SU-DHL-6 (cell line): ENCODE data around the gene ONECUT3.

ENCODE experiments used
- EZH2phosphoT487 ChIP-seq: fragments of 200-600 bp; sonication (generic), shearing (Covaris generic); conservative IDR thresholded peaks from 2 replicates; pipeline ENCODE4 v1.6.1; 2018; ENCODE audit warnings: mild to moderate bottlenecking, antibody characterized with exemption, low read length, moderate library complexity, mixed read lengths
- TF ChIP-seq, protein P1 (sequence below): fragments of 200-600 bp; sonication (generic); IDR thresholded peaks from one replicate; pipeline ENCODE4 v1.5.1; 2017; ENCODE audit warnings: antibody characterized with exemption, mild to moderate bottlenecking, low read length, moderate library complexity; ENCODE audit not compliant: insufficient read depth, poor library complexity, severe bottlenecking

DNA sequence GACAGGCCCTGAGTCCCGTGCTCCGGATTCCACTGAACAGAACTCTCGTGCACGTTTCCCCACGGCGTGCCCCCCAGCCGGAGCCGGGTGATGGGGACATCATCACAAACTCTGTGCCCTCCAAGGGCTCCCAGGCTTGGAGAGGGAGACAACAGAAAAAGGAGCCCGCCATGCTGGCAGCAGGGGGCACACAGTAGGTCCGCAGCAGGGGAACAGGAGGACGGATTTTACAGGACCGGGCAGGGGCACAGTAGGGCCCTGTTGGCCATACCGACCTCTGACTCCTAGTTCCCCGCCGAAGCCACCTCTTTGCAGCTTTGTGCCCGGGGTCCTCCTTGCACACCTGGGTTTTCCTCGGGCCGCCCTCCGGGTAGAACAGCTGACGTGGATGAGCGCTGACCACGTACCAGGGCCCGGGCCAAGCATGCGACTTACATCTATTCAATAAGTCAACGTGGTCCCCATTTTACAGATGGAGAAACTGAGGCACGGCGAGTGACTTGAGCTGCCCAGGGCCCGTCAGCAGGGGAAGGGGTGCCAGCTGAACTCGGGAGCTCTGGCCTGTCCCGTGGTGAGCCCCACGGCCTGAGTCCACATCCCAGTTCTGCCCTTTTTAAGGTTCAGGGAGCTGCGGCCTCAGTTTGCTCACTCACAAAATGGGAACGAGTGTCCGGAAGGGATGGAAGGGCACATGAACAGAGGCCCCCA lies 10.2 kb upstream of the ONECUT3 start:
- TF ChIP-seq, protein P1, sequence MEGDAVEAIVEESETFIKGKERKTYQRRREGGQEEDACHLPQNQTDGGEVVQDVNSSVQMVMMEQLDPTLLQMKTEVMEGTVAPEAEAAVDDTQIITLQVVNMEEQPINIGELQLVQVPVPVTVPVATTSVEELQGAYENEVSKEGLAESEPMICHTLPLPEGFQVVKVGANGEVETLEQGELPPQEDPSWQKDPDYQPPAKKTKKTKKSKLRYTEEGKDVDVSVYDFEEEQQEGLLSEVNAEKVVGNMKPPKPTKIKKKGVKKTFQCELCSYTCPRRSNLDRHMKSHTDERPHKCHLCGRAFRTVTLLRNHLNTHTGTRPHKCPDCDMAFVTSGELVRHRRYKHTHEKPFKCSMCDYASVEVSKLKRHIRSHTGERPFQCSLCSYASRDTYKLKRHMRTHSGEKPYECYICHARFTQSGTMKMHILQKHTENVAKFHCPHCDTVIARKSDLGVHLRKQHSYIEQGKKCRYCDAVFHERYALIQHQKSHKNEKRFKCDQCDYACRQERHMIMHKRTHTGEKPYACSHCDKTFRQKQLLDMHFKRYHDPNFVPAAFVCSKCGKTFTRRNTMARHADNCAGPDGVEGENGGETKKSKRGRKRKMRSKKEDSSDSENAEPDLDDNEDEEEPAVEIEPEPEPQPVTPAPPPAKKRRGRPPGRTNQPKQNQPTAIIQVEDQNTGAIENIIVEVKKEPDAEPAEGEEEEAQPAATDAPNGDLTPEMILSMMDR: no peak
- TF ChIP-seq EZH2phosphoT487: no peak
